ENCODE results near the gene CASZ1.

CASZ1 gene

DNA sequence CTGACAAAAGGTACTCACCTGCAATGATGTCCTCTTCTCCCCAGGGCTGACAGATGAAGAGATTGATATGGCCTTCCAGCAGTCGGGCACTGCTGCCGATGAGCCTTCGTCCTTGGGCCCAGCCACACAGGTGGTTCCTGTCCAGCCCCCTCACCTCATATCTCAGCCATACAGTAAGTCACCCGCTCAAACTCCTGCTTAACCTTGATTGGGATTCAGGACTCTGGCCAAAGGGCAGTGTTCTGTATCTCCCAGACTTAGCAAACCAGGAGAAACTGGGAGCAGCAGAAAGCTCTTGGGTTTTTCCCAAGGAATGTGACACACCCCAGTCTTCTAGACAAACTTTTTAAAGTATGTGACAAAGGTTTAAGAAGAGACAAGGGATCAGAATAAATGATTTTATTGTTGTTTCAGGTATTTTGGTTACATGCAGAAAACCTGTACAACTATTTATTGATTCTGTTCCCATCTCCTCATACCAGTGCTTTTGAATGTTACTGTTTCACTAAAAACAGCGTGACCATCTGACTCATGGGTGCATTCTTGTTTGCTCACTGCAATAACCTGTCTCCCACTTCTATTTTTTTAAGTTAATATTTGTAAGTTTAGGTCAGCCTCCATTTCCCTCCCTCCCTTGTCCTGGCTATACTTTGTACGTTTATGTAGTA is 197.1 kb downstream of the CASZ1 start:
- peaks cover 0 to 16% (median 14%) of the 10 kb centered on the region in 5 donors for H3K4me1 ChIP-seq (ENCODE audit: control insufficient read depth in 5 of 5, insufficient read depth in 5 of 5, low read length in 5 of 5)
- H3K9ac ChIP-seq (ENCODE audit: low read length in 5 of 5), result no peak overlapping the region
- H3K36me3 ChIP-seq (ENCODE audit: control insufficient read depth in 5 of 5, insufficient read depth in 5 of 5, low read length in 5 of 5), result peaks cover 2 to 18% (median 12%) of the 10 kb centered on the region in 5 donors
- no peak overlapping the region for H3K27ac ChIP-seq (ENCODE audit: low read depth, low read length)
- H3K27me3 ChIP-seq (ENCODE audit: control insufficient read depth in 5 of 5, insufficient read depth in 4 of 5, low read length in 5 of 5), result no peaks in the 10 kb centered on the region
- no peaks in the 10 kb centered on the region for H3K9me3 ChIP-seq (ENCODE audit: control insufficient read depth in 5 of 5, low read length in 5 of 5)
- no peak overlapping the region for H3K4me3 ChIP-seq (ENCODE audit: low read depth in 1 of 5, low read length in 5 of 5)

GRCh38 chr1:10598389-10598702 is 198.1 kb downstream of the CASZ1 start:
- H3K36me3 ChIP-seq (ENCODE audit: control insufficient read depth in 5 of 5, insufficient read depth in 5 of 5, low read length in 5 of 5), result peaks cover 2 to 16% (median 12%) of the 10 kb centered on the region in 5 donors
- H3K9ac ChIP-seq (ENCODE audit: low read length in 5 of 5), result no peak overlapping the region
- peaks cover 0 to 16% (median 14%) of the 10 kb centered on the region in 5 donors for H3K4me1 ChIP-seq (ENCODE audit: control insufficient read depth in 5 of 5, insufficient read depth in 5 of 5, low read length in 5 of 5)
- no peaks in the 10 kb centered on the region for H3K9me3 ChIP-seq (ENCODE audit: control insufficient read depth in 5 of 5, low read length in 5 of 5)
- H3K27ac ChIP-seq (ENCODE audit: low read depth, low read length), result no peak overlapping the region
- H3K27me3 ChIP-seq (ENCODE audit: control insufficient read depth in 5 of 5, insufficient read depth in 4 of 5, low read length in 5 of 5), result no peaks in the 10 kb centered on the region
- no peak overlapping the region for H3K4me3 ChIP-seq (ENCODE audit: low read depth in 1 of 5, low read length in 5 of 5)

DNA sequence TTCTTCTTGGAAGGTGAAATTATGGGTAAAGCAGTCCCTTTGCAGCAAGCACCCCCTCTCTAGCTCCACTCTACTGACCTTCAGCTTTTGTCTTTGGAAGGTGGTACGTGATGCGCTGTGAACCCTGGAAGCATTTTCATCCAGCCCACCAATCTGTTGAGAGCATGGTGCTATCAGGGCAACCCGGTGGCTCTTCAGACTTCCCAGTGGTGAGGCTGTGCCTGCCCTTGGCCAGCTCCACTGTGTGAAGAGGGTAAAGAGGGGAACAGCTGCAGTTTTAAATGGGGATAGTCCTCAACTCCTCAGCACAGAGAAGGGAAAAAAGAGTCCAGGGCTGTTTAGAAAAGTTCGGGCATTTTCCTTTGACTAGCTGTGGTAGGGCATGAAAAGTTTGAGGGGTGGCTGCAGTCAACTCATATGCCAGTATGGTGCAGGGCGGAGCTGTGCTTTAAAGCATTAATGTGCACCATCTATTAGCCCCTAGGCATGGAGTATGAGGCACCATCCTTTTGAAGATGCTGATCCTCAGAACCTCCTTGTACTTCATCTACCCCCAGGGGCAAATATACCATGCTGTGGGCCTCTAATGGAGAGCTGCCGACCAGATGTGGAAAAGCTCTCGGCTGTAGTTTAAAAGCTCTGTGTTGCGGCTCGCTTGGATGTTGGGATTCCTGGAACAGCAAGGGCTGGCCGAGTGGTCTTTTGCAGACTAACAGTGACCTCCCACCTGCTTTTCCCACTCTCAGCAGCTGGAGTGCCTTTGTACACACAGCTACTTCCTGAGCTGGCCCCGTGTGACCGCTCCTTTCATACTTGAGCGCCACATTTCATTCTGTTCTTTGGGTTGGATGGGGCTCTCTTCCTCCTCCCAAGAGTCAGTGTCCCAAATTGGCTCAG is 198.7 kb downstream of the CASZ1 start:
- Histone ChIP-seq H3K9ac (ENCODE audit: low read length in 5 of 5) (no peak overlapping the region), H3K27me3 (ENCODE audit: control insufficient read depth in 5 of 5, insufficient read depth in 4 of 5, low read length in 5 of 5) (no peaks in the 10 kb centered on the region), H3K4me1 (ENCODE audit: control insufficient read depth in 5 of 5, insufficient read depth in 5 of 5, low read length in 5 of 5) (peaks cover 0 to 16% (median 14%) of the 10 kb centered on the region in 5 donors), H3K9me3 (ENCODE audit: control insufficient read depth in 5 of 5, low read length in 5 of 5) (no peaks in the 10 kb centered on the region), H3K36me3 (ENCODE audit: control insufficient read depth in 5 of 5, insufficient read depth in 5 of 5, low read length in 5 of 5) (peaks cover 0 to 14% (median 8%) of the 10 kb centered on the region in 5 donors), H3K4me3 (ENCODE audit: low read depth in 1 of 5, low read length in 5 of 5) (no peak overlapping the region), H3K27ac (ENCODE audit: low read depth, low read length) (no peak overlapping the region)

DNA sequence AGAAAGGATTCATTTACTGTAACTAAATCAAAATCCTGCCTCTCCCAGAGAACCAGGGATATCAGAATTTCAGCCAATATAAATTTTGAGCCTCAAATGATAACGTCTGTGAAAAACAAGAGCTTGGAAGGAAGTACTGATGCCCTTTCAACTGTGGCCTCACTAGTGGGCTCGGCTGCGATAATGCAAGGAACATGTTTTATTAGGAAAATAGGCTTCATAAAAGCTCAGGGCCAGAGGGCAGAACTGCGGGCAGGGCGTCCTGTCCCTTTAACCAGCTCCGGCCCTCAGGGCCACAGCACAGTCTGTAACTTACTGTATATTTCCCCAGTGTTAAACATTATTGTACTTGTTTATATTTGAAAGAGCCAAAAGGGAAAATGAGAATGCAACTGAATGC is 199.7 kb downstream of the CASZ1 start:
- Histone ChIP-seq H3K36me3 (ENCODE audit: control insufficient read depth in 5 of 5, insufficient read depth in 5 of 5, low read length in 5 of 5) (peaks cover 0 to 11% (median 6%) of the 10 kb centered on the region in 5 donors), H3K4me1 (ENCODE audit: control insufficient read depth in 5 of 5, insufficient read depth in 5 of 5, low read length in 5 of 5) (peaks cover 0 to 22% (median 16%) of the 10 kb centered on the region in 5 donors), H3K4me3 (ENCODE audit: low read depth in 1 of 5, low read length in 5 of 5) (no peak overlapping the region), H3K9ac (ENCODE audit: low read length in 5 of 5) (no peak overlapping the region), H3K27ac (ENCODE audit: low read depth, low read length) (no peak overlapping the region), H3K27me3 (ENCODE audit: control insufficient read depth in 5 of 5, insufficient read depth in 4 of 5, low read length in 5 of 5) (no peaks in the 10 kb centered on the region), H3K9me3 (ENCODE audit: control insufficient read depth in 5 of 5, low read length in 5 of 5) (no peaks in the 10 kb centered on the region)

- Histone ChIP-seq H3K9me3 (ENCODE audit: control insufficient read depth in 5 of 5, low read length in 5 of 5) (no peaks in the 10 kb centered on the region), H3K9ac (ENCODE audit: low read length in 5 of 5) (no peak overlapping the region), H3K4me1 (ENCODE audit: control insufficient read depth in 5 of 5, insufficient read depth in 5 of 5, low read length in 5 of 5) (peaks cover 0 to 26% (median 18%) of the 10 kb centered on the region in 5 donors), H3K27me3 (ENCODE audit: control insufficient read depth in 5 of 5, insufficient read depth in 4 of 5, low read length in 5 of 5) (no peaks in the 10 kb centered on the region), H3K27ac (ENCODE audit: low read depth, low read length) (no peak overlapping the region), H3K36me3 (ENCODE audit: control insufficient read depth in 5 of 5, insufficient read depth in 5 of 5, low read length in 5 of 5) (peaks cover 0 to 8% (median 0%) of the 10 kb centered on the region in 5 donors), H3K4me3 (ENCODE audit: low read depth in 1 of 5, low read length in 5 of 5) (no peak overlapping the region)
Measured at GRCh38 chr1:10594595-10595223, 201.7 kb downstream of the CASZ1 start.

DNA sequence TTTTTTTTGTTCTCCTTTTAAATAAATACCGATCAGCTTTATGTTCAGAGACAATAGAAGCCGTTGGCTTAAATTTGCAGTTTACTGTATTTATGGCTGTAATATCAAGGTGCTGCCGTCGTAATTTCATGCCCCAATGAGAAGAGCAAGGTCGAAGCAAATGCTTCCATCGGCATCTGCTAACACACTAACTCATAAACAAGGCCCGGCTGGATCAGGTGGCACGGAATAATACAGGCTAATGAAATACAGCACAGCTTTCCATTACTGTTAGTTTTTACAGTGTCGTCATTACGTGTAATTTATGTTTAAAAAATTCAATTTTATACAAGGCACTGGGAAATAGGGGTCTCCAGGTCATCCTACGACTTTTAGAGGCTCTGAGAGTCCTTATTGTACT is 202.7 kb downstream of the CASZ1 start:
- Histone ChIP-seq H3K36me3 (ENCODE audit: control insufficient read depth in 5 of 5, insufficient read depth in 5 of 5, low read length in 5 of 5) (no peaks in the 10 kb centered on the region), H3K27ac (ENCODE audit: low read depth, low read length) (no peak overlapping the region), H3K4me1 (ENCODE audit: control insufficient read depth in 5 of 5, insufficient read depth in 5 of 5, low read length in 5 of 5) (peaks cover 0 to 18% (median 16%) of the 10 kb centered on the region in 5 donors), H3K27me3 (ENCODE audit: control insufficient read depth in 5 of 5, insufficient read depth in 4 of 5, low read length in 5 of 5) (no peaks in the 10 kb centered on the region), H3K9me3 (ENCODE audit: control insufficient read depth in 5 of 5, low read length in 5 of 5) (no peaks in the 10 kb centered on the region), H3K9ac (ENCODE audit: low read length in 5 of 5) (no peak overlapping the region), H3K4me3 (ENCODE audit: low read depth in 1 of 5, low read length in 5 of 5) (no peak overlapping the region)

DNA sequence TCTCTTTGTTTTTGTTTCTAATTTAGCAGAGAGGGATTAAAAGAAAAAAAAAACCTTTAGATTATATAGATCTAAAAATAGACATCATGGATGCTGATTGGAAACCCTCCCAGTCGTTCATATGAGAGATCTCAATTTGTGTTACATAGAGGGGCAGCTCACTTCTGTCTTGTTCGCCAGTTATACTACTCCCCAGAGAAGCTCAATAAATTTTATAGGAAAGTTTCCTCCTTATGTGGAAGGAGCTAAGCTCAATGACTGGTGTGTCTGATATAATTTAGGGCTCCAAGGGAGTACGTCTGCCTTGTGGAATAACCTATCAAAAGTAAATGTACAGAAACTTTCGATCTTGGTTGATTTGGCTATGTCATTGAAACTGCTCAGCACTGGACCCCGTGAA is 204.1 kb downstream of the CASZ1 start:
- Histone ChIP-seq H3K9ac (ENCODE audit: low read length in 5 of 5) (no peak overlapping the region), H3K27ac (ENCODE audit: low read depth, low read length) (no peak overlapping the region), H3K9me3 (ENCODE audit: control insufficient read depth in 5 of 5, low read length in 5 of 5) (no peaks in the 10 kb centered on the region), H3K4me1 (ENCODE audit: control insufficient read depth in 5 of 5, insufficient read depth in 5 of 5, low read length in 5 of 5) (peaks cover 0 to 13% (median 10%) of the 10 kb centered on the region in 5 donors), H3K4me3 (ENCODE audit: low read depth in 1 of 5, low read length in 5 of 5) (no peak overlapping the region), H3K27me3 (ENCODE audit: control insufficient read depth in 5 of 5, insufficient read depth in 4 of 5, low read length in 5 of 5) (no peaks in the 10 kb centered on the region), H3K36me3 (ENCODE audit: control insufficient read depth in 5 of 5, insufficient read depth in 5 of 5, low read length in 5 of 5) (no peaks in the 10 kb centered on the region)

- Histone ChIP-seq H3K36me3 (ENCODE audit: control insufficient read depth in 5 of 5, insufficient read depth in 5 of 5, low read length in 5 of 5) (no peaks in the 10 kb centered on the region), H3K9me3 (ENCODE audit: control insufficient read depth in 5 of 5, low read length in 5 of 5) (no peaks in the 10 kb centered on the region), H3K4me1 (ENCODE audit: control insufficient read depth in 5 of 5, insufficient read depth in 5 of 5, low read length in 5 of 5) (peaks cover 0 to 13% (median 10%) of the 10 kb centered on the region in 5 donors), H3K4me3 (ENCODE audit: low read depth in 1 of 5, low read length in 5 of 5) (no peak overlapping the region), H3K27ac (ENCODE audit: low read depth, low read length) (no peak overlapping the region), H3K27me3 (ENCODE audit: control insufficient read depth in 5 of 5, insufficient read depth in 4 of 5, low read length in 5 of 5) (no peaks in the 10 kb centered on the region), H3K9ac (ENCODE audit: low read length in 5 of 5) (no peak overlapping the region)
Measured at GRCh38 chr1:10591010-10591409, 205.4 kb downstream of the CASZ1 start.

GRCh38 chr1:10589074-10589473 is 207.4 kb downstream of the CASZ1 start:
- peaks cover 0 to 5% (median 0%) of the 10 kb centered on the region in 5 donors for H3K9me3 ChIP-seq (ENCODE audit: control insufficient read depth in 5 of 5, low read length in 5 of 5)
- H3K36me3 ChIP-seq (ENCODE audit: control insufficient read depth in 5 of 5, insufficient read depth in 5 of 5, low read length in 5 of 5), result no peaks in the 10 kb centered on the region
- no peak overlapping the region for H3K9ac ChIP-seq (ENCODE audit: low read length in 5 of 5)

GRCh38 chr1:10588640-10589039 is 207.8 kb downstream of the CASZ1 start:
- Histone ChIP-seq H3K4me3 (ENCODE audit: low read depth in 1 of 5, low read length in 5 of 5) (no peak overlapping the region), H3K4me1 (ENCODE audit: control insufficient read depth in 5 of 5, insufficient read depth in 5 of 5, low read length in 5 of 5) (peaks cover 0 to 13% (median 10%) of the 10 kb centered on the region in 5 donors), H3K9ac (ENCODE audit: low read length in 5 of 5) (no peak overlapping the region), H3K27me3 (ENCODE audit: control insufficient read depth in 5 of 5, insufficient read depth in 4 of 5, low read length in 5 of 5) (no peaks in the 10 kb centered on the region), H3K27ac (ENCODE audit: low read depth, low read length) (no peak overlapping the region), H3K9me3 (ENCODE audit: control insufficient read depth in 5 of 5, low read length in 5 of 5) (peaks cover 0 to 5% (median 0%) of the 10 kb centered on the region in 5 donors), H3K36me3 (ENCODE audit: control insufficient read depth in 5 of 5, insufficient read depth in 5 of 5, low read length in 5 of 5) (no peaks in the 10 kb centered on the region)

More at GRCh38 chr1:10589074-10589473, 207.4 kb downstream of the CASZ1 start:
- Histone ChIP-seq H3K4me1 (ENCODE audit: control insufficient read depth in 5 of 5, insufficient read depth in 5 of 5, low read length in 5 of 5) (peaks cover 0 to 13% (median 10%) of the 10 kb centered on the region in 5 donors), H3K27me3 (ENCODE audit: control insufficient read depth in 5 of 5, insufficient read depth in 4 of 5, low read length in 5 of 5) (no peaks in the 10 kb centered on the region), H3K27ac (ENCODE audit: low read depth, low read length) (no peak overlapping the region), H3K4me3 (ENCODE audit: low read depth in 1 of 5, low read length in 5 of 5) (no peak overlapping the region)
